Left hindlimb (tissue), 1 donor: ENCODE results near the gene NID2.

ENCODE experiments used
- DNase-seq: peaks from one replicate; pipeline ENCODE4 v3.0.0-alpha.2; 2018

Gene NID2

GRCh38 chr14:52052288-52052943 lies 16.4 kb downstream of the NID2 start:
- DNase-seq = no peak

GRCh38 chr14:52051871-52052270 lies 17.0 kb downstream of the NID2 start:
- no peak for DNase-seq

GRCh38 chr14:52051251-52051650 lies 17.6 kb downstream of the NID2 start:
- DNase-seq = no peak

- no peak for DNase-seq
Observed at GRCh38 chr14:52049721-52050588, 18.9 kb downstream of the NID2 start.

- DNase-seq = no peak
Observed at GRCh38 chr14:52049271-52049670, 19.6 kb downstream of the NID2 start.

GRCh38 chr14:52048641-52049204 lies 20.1 kb downstream of the NID2 start:
- peak; percentile 57 for DNase-seq

- DNase-seq = no peak
Observed at GRCh38 chr14:52048116-52048515, 20.7 kb downstream of the NID2 start.

GRCh38 chr14:52046376-52046917 lies 22.4 kb downstream of the NID2 start:
- DNase-seq = no peak

- peak; percentile 47 for DNase-seq
Observed at GRCh38 chr14:52044791-52045522, 23.9 kb downstream of the NID2 start.

GRCh38 chr14:52043690-52044089 lies 25.2 kb downstream of the NID2 start:
- no peak for DNase-seq

- DNase-seq = no peak
Observed at GRCh38 chr14:52042371-52043289, 26.2 kb downstream of the NID2 start.

GRCh38 chr14:52040598-52040997 lies 28.3 kb downstream of the NID2 start:
- no peak for DNase-seq

- DNase-seq = no peak
Observed at GRCh38 chr14:52039124-52039815, 29.6 kb downstream of the NID2 start.

- no peak for DNase-seq
Observed at GRCh38 chr14:52033101-52033642, 35.7 kb downstream of the NID2 start.

- DNase-seq = peak; percentile 56
Observed at GRCh38 chr14:52032204-52032801, 36.6 kb downstream of the NID2 start.

- DNase-seq = peak; percentile 54
Observed at GRCh38 chr14:52031781-52032180, 37.1 kb downstream of the NID2 start.

GRCh38 chr14:52029881-52030280 lies 39.0 kb downstream of the NID2 start:
- DNase-seq = no peak

GRCh38 chr14:52026901-52027300 lies 42.0 kb downstream of the NID2 start:
- DNase-seq = no peak

GRCh38 chr14:52026017-52026660 lies 42.7 kb downstream of the NID2 start:
- peak; percentile 47 for DNase-seq

- DNase-seq = no peak
Observed at GRCh38 chr14:52025310-52025709, 43.5 kb downstream of the NID2 start.
